HepG2 (cell line): Measurements from ENCODE around the gene ACTN1. TPM values are rescaled to one million over a fixed set of nuclear protein-coding genes. Genes with fewer than 3 reads are reported as not detected.

ENCODE experiments used
- ATAC-seq: fragments of 200-7000 bp; cut with Tn5 transposase; 3 replicates; pipeline ENCODE4 v1.9.1; 2020; ENCODE audit warnings: mild to moderate bottlenecking, moderate library complexity
- BruUV-seq: library from RNA; stranded (reverse); fragments of 400-500 nt; replicated peaks from 2 replicates; lab custom pipeline; 2021; lab: Mats Ljungman, UMichigan
- CTCF ChIA-PET: fragments of 300-600 bp; formaldehyde crosslinking; extraction: SDS; loops from one replicate; lab custom pipeline; 2021; ENCODE audit warnings: low total read pairs, inconsistent platforms, low intra/inter-chr PET ratio; lab: Yijun Ruan, JAX
- POLR2A ChIA-PET: fragments of 350-600 bp; sonication (Branson Sonifier 250); formaldehyde crosslinking; loops from one replicate; lab custom pipeline; 2020; ENCODE audit warnings: antibody characterized with exemption, inconsistent platforms; lab: Yijun Ruan, JAX
- DNase-seq: peaks from one replicate; pipeline ENCODE4 v3.0.0-alpha.2; 2015; ENCODE audit warnings: low spot score
- FAIRE-seq: peaks from 3 replicates; lab custom pipeline; 2011; peaks lifted over from hg19 to GRCh38; lab: Jason Lieb, UNC
- H2AFZ ChIP-seq: one replicate; pipeline ENCODE4 v1.6.1; 2011; ENCODE audit warnings: low read length, inconsistent platforms
- H3K27ac ChIP-seq: fragments of 300-600 bp; 3 replicates; pipeline ENCODE4 v1.8.0; 2011; ENCODE audit warnings: mixed run types, mild to moderate bottlenecking, mixed read lengths, low read length, inconsistent platforms; ENCODE audit not compliant: insufficient read depth; ENCODE audit errors: extremely low read length
- H3K27me3 ChIP-seq, 2 experiments: fragments of 200-600 bp in 1 of 2; 2 replicates in 1 of 2; 3 replicates in 1 of 2; pipeline versions ENCODE4 v1.6.0 to v1.8.0; 2011; ENCODE audit warnings: low read length in 2 of 2, mild to moderate bottlenecking in 2 of 2, moderate library complexity in 2 of 2, inconsistent platforms in 1 of 2; ENCODE audit not compliant: insufficient read depth in 2 of 2, control insufficient read depth in 1 of 2
- H3K36me3 ChIP-seq, 2 experiments: fragments of 200-600 bp in 1 of 2; replicated peaks in 1 of 2; 2 replicates in 1 of 2; 3 replicates in 1 of 2; pipeline versions ENCODE4 v1.5.1 to v1.8.0; 2011; ENCODE audit warnings: low read length in 2 of 2, inconsistent platforms in 1 of 2; ENCODE audit not compliant: insufficient read depth in 2 of 2, control insufficient read depth in 1 of 2
- H3K4me1 ChIP-seq: 2 replicates; pipeline ENCODE4 v1.5.1; 2012; ENCODE audit warnings: low read length, inconsistent platforms; ENCODE audit not compliant: insufficient read depth
- H3K4me2 ChIP-seq: 2 replicates; pipeline ENCODE4 v1.6.0; 2011; ENCODE audit warnings: low read depth, low read length, inconsistent platforms
- H3K4me3 ChIP-seq, 3 experiments: fragments of 200-600 bp in 1 of 3; sonication (generic), shearing (Covaris generic) in 1 of 3; replicated peaks in 1 of 3; 2 replicates each; pipeline ENCODE4 v1.5.1; 2011 to 2016; ENCODE audit warnings: low read length in 3 of 3, inconsistent platforms in 2 of 3, low read depth in 2 of 3, mild to moderate bottlenecking in 2 of 3, control low read depth in 1 of 3, mixed read lengths in 1 of 3; ENCODE audit not compliant: insufficient read depth in 1 of 3
- H3K79me2 ChIP-seq: one replicate; pipeline ENCODE4 v1.6.1; 2011; ENCODE audit warnings: low read length, inconsistent platforms; ENCODE audit not compliant: insufficient read depth
- H3K9ac ChIP-seq: 2 replicates; pipeline ENCODE4 v1.6.0; 2011; ENCODE audit warnings: mild to moderate bottlenecking, low read depth, low read length, inconsistent platforms; ENCODE audit not compliant: insufficient read depth
- H3K9me3 ChIP-seq: 2 replicates; pipeline ENCODE4 v1.5.1; 2012; ENCODE audit warnings: mild to moderate bottlenecking, low read length
- H4K20me1 ChIP-seq: 2 replicates; pipeline ENCODE4 v1.6.0; 2011; ENCODE audit warnings: inconsistent platforms, mild to moderate bottlenecking, low read length, moderate library complexity; ENCODE audit not compliant: insufficient read depth
- ATF7 ChIP-seq, 2 experiments: fragments of 450-650 bp in 1 of 2; sonication (generic) in 1 of 2; formaldehyde crosslinking in 1 of 2; IDR thresholded peaks; 2 replicates each; pipeline versions ENCODE4 v1.4.0 to v1.6.1; 2016 to 2020; ENCODE audit warnings: antibody characterized with exemption in 1 of 2, mild to moderate bottlenecking in 1 of 2, missing genetic modification reagents in 1 of 2
- KMT2A ChIP-seq: sonication (generic); formaldehyde crosslinking; IDR thresholded peaks from 2 replicates; pipeline ENCODE4 v1.4.0; 2020; ENCODE audit warnings: missing genetic modification reagents
- MIER2 ChIP-seq: IDR thresholded peaks from 2 replicates; pipeline ENCODE4 v1.6.1; 2016; ENCODE audit warnings: missing biosample characterization, missing genetic modification reagents
- NFKB2 ChIP-seq: sonication (generic); formaldehyde crosslinking; IDR thresholded peaks from 2 replicates; pipeline ENCODE4 v1.4.0; 2020; ENCODE audit warnings: missing genetic modification reagents, borderline replicate concordance
- SMC3 ChIP-seq: IDR thresholded peaks from 2 replicates; pipeline ENCODE4 v1.6.1; 2011; ENCODE audit warnings: low read length, improper control_type of control experiment
- ZBTB8A ChIP-seq: sonication (generic); formaldehyde crosslinking; IDR thresholded peaks from 2 replicates; pipeline ENCODE4 v1.4.0; 2020; ENCODE audit warnings: mild to moderate bottlenecking, low read depth, missing genetic modification reagents, borderline replicate concordance
- ZFAT ChIP-seq: sonication (generic); formaldehyde crosslinking; conservative IDR thresholded peaks from 2 replicates; pipeline ENCODE4 v1.8.1; 2023; ENCODE audit warnings: missing genetic modification reagents, inconsistent platforms
- ZNF101 ChIP-seq: sonication (generic); formaldehyde crosslinking; IDR thresholded peaks from 2 replicates; pipeline ENCODE4 v1.4.0; 2020; ENCODE audit warnings: mild to moderate bottlenecking, low read depth, missing genetic modification reagents, borderline replicate concordance
- ZNF776 ChIP-seq: sonication (generic); formaldehyde crosslinking; IDR thresholded peaks from 2 replicates; pipeline ENCODE4 v1.4.0; 2020; ENCODE audit warnings: mild to moderate bottlenecking, missing genetic modification reagents
- WGBS: methylation state at CpG from one replicate; pipeline ENCODE4 v1.1.6; 2017; ENCODE audit warnings: low lambda C conversion rate; 5-methylcytosine and 5-hydroxymethylcytosine counted together
- in situ Hi-C: cut with HindIII; loops from 2 replicates; pipeline ENCODE4 v1.10.0; 2017; ENCODE audit warnings: low pct_unique_long_range_greater_than_20kb; ENCODE audit not compliant: extremely low pct_ligation_motif_present
- intact Hi-C: fragments of 100-400 bp; cut with micrococcal nuclease; formaldehyde crosslinking; loops from one replicate; pipeline ENCODE4 v1.10.0; 2022; ENCODE audit not compliant: unreplicated experiment
- polyA plus RNA-seq, 8 experiments: library from polyadenylated mRNA; depleted of rRNA in 3 of 8; stranded (reverse) in 7 of 8; unstranded in 1 of 8; fragments of >200 nt; fragmentation: Illumina TruSeq in 4 of 8; extraction: Trizol in 4 of 8; gene quantifications; 2 replicates each; pipeline versions ENCODE4 v1.2.1 to v1.2.3, GENCODE V29; 2011 to 2016; ENCODE audit warnings: low read depth in 4 of 8, missing spikeins in 1 of 8, mixed read lengths in 1 of 8; ENCODE audit not compliant: insufficient read depth in 1 of 8
- total RNA-seq, 5 experiments: library from RNA; depleted of rRNA; stranded (reverse); fragments of >200 nt; fragmentation: Illumina TruSeq; extraction: Trizol; gene quantifications; 2 replicates each; pipeline ENCODE4 v1.2.3, GENCODE V29; 2016; ENCODE audit warnings: low read depth in 1 of 5
- TF ChIP-seq, protein P1 (sequence below): sonication (generic); formaldehyde crosslinking; conservative IDR thresholded peaks from 2 replicates; pipeline ENCODE4 v1.4.0; 2020; ENCODE audit warnings: missing genetic modification reagents
- TF ChIP-seq, protein P2 (sequence below): IDR thresholded peaks from 2 replicates; pipeline ENCODE4 v1.6.1; 2016; ENCODE audit warnings: low read depth
- TF ChIP-seq, protein P3 (sequence below): sonication (generic); formaldehyde crosslinking; IDR thresholded peaks from 2 replicates; pipeline ENCODE4 v1.4.0; 2020; ENCODE audit warnings: mild to moderate bottlenecking, missing genetic modification reagents
- TF ChIP-seq, protein P4 (sequence below): sonication (generic); formaldehyde crosslinking; IDR thresholded peaks from 2 replicates; pipeline ENCODE4 v1.5.1; 2020; ENCODE audit warnings: missing genetic modification reagents, mild to moderate bottlenecking, borderline replicate concordance

ACTN1 gene
- total and polyA plus RNA-seq, 2 of the 13 experiments (the other 11 are each of a cell fraction or from before 2014, with no cell fraction given), result 58.6 to 162 TPM

DNA sequence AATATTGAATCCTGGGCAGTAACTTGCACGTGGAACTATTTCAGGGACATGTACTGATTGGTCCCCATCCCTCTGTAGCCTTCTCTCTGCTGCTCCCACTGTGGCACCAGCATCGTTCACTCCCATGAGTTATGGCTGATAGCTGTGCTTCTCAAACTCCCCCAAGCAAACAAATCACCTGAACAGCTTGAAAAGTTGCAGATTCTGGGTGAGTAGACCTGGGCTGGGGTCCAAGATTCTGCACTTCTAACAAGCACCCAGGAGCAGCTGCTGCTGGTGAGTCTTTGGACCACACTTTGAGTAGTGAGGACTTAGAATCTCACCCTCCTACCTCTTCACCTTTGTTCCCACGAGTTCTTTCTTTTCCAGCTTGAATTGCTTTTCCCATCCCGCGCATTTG, 136.8 kb downstream of the ACTN1 start:
- ATAC-seq, result no peak
- no peaks in the 10 kb centered on the region for H3K27me3 ChIP-seq
- no peaks in the 10 kb centered on the region for H3K79me2 ChIP-seq
- TF ChIP-seq SMC3 (no peak), ATF7 (IDR thresholded peaks at IDR 0.05) (no peak), ATF7 (CRISPR knock-in tag; IDR thresholded peaks at IDR 0.05) (no peak), KMT2A (no peak), NFKB2 (CRISPR knock-in tag) (no peak), ZFAT (CRISPR knock-in tag) (no peak), ZBTB8A (no peak), ZNF776 (CRISPR knock-in tag) (no peak), MIER2 (CRISPR knock-in tag) (no peak), ZNF101 (no peak)
- TF ChIP-seq, protein P1, sequence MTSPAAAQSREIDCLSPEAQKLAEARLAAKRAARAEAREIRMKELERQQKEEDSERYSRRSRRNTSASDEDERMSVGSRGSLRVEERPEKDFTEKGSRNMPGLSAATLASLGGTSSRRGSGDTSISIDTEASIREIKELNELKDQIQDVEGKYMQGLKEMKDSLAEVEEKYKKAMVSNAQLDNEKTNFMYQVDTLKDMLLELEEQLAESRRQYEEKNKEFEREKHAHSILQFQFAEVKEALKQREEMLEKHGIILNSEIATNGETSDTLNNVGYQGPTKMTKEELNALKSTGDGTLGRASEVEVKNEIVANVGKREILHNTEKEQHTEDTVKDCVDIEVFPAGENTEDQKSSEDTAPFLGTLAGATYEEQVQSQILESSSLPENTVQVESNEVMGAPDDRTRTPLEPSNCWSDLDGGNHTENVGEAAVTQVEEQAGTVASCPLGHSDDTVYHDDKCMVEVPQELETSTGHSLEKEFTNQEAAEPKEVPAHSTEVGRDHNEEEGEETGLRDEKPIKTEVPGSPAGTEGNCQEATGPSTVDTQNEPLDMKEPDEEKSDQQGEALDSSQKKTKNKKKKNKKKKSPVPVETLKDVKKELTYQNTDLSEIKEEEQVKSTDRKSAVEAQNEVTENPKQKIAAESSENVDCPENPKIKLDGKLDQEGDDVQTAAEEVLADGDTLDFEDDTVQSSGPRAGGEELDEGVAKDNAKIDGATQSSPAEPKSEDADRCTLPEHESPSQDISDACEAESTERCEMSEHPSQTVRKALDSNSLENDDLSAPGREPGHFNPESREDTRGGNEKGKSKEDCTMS, result no peak
- TF ChIP-seq, protein P2, sequence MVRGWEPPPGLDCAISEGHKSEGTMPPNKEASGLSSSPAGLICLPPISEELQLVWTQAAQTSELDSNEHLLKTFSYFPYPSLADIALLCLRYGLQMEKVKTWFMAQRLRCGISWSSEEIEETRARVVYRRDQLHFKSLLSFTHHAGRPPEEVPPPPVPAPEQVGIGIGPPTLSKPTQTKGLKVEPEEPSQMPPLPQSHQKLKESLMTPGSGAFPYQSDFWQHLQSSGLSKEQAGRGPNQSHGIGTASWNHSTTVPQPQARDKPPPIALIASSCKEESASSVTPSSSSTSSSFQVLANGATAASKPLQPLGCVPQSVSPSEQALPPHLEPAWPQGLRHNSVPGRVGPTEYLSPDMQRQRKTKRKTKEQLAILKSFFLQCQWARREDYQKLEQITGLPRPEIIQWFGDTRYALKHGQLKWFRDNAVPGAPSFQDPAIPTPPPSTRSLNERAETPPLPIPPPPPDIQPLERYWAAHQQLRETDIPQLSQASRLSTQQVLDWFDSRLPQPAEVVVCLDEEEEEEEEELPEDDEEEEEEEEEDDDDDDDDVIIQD, result no peak
- TF ChIP-seq, protein P3, sequence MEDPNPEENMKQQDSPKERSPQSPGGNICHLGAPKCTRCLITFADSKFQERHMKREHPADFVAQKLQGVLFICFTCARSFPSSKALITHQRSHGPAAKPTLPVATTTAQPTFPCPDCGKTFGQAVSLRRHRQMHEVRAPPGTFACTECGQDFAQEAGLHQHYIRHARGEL, result no peak
- TF ChIP-seq, protein P4, sequence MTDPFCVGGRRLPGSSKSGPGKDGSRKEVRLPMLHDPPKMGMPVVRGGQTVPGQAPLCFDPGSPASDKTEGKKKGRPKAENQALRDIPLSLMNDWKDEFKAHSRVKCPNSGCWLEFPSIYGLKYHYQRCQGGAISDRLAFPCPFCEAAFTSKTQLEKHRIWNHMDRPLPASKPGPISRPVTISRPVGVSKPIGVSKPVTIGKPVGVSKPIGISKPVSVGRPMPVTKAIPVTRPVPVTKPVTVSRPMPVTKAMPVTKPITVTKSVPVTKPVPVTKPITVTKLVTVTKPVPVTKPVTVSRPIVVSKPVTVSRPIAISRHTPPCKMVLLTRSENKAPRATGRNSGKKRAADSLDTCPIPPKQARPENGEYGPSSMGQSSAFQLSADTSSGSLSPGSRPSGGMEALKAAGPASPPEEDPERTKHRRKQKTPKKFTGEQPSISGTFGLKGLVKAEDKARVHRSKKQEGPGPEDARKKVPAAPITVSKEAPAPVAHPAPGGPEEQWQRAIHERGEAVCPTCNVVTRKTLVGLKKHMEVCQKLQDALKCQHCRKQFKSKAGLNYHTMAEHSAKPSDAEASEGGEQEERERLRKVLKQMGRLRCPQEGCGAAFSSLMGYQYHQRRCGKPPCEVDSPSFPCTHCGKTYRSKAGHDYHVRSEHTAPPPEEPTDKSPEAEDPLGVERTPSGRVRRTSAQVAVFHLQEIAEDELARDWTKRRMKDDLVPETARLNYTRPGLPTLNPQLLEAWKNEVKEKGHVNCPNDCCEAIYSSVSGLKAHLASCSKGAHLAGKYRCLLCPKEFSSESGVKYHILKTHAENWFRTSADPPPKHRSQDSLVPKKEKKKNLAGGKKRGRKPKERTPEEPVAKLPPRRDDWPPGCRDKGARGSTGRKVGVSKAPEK (CRISPR knock-in tag), result no peak
- TF ChIP-seq, all 625 proteins: peak for 0
- ChIA-PET POLR2A (no interaction called here), CTCF (interaction anchor here (2.4 kb wide), 1 partner anchor 899 kb away, joined by 7 read pairs; no protein-coding TSS in a partner anchor)
- 46% methylated on average over 5 of the region's 5 CpGs for WGBS
- no peak overlapping the region for H3K9ac ChIP-seq
- DNase-seq (no peak), FAIRE-seq (no peak)
- H2AFZ ChIP-seq, result no peak overlapping the region
- in situ Hi-C loops, result no loop called here
- H4K20me1 ChIP-seq, result no peaks in the 10 kb centered on the region
- H3K4me1 ChIP-seq, result 0 out of 2 replicates have a peak, but pooled peaks cover 5% of the 10 kb centered on the region
- H3K4me3 ChIP-seq, result no peak overlapping the region
- no peak overlapping the region for H3K4me2 ChIP-seq
- H3K9me3 ChIP-seq, result no peaks in the 10 kb centered on the region
- no peaks in the 10 kb centered on the region for H3K36me3 ChIP-seq
- no TSS peak for BruUV-seq
- no peak overlapping the region for H3K27ac ChIP-seq
- intact Hi-C loops, result loop anchor here (5.0 kb wide), 1 partner anchor 900 kb away; no protein-coding TSS in a partner anchor
